ENCODE results near the gene PAPLN. TPM values are rescaled to one million over a fixed set of nuclear protein-coding genes. Genes with fewer than 3 reads are reported as not detected.

Gene PAPLN
- total RNA-seq, 2 donors from 2014 or later, result 3.1 to 7.5 TPM

GRCh38 chr14:73311708-73312030, 74.4 kb downstream of the PAPLN start:
- intact Hi-C loops (cut with DNase I), result no loop called here
- ATAC-seq (no peak), DNase-seq (no peak)

- DNase-seq (no peak), ATAC-seq (no peak)
- intact Hi-C loops (cut with DNase I), result no loop called here
Observed at GRCh38 chr14:73312687-73313086, 75.4 kb downstream of the PAPLN start.

- intact Hi-C loops (cut with DNase I), result no loop called here
- ATAC-seq, result no peak
- DNase-seq, result no peak
Observed at GRCh38 chr14:73313151-73313550, 75.8 kb downstream of the PAPLN start.

- DNase-seq (no peak), ATAC-seq (peak in 1 of 2 donors; percentile 30)
- intact Hi-C loops (cut with DNase I), result no loop called here
Observed at GRCh38 chr14:73323896-73324399, 86.6 kb downstream of the PAPLN start.

Other genes starting within 250 kb of the PAPLN start
- gene ZFYVE1, start 210.4 kb upstream of the PAPLN start, total RNA-seq, result 10 to 100 TPM in 1 of 2 donors, 1 to 10 TPM in 1; 9.6 to 11.1 TPM
- gene RBM25, start 179.0 kb upstream of the PAPLN start, total RNA-seq, result 10 to 100 TPM; 32.0 to 47.3 TPM
- gene PSEN1, start 101.0 kb upstream of the PAPLN start, total RNA-seq, result 10 to 100 TPM; 27.2 to 28.9 TPM
- gene NUMB, start 221.0 kb downstream of the PAPLN start, total RNA-seq, result 10 to 100 TPM; 40.8 to 53.1 TPM

All from left cardiac atrium (tissue), 4 donors.